Natural killer cell (primary cell): ENCODE measurements around the gene NUP133. TPM values are rescaled to one million over a fixed set of nuclear protein-coding genes. Genes with fewer than 3 reads are reported as not detected.

Experiments
- ATAC-seq, 3 donors: fragments of 150-1000 bp in 2 of 3; fragments of 200-7000 bp in 1 of 3; cut with Tn5 transposase; 1 replicate in 1 of 3; 2 replicates in 2 of 3; pipeline ENCODE4 v1.10.0; 2021; ENCODE audit warnings: mild to moderate bottlenecking in 2 of 3, moderate library complexity in 2 of 3
- DNase-seq, 2 donors: peaks; one replicate each; pipeline versions ENCODE4 v3.0.0 to v3.0.0-alpha.2; 2013 to 2021; ENCODE audit warnings: mixed read lengths in 1 of 2
- H3K27ac ChIP-seq: one replicate; pipeline ENCODE4 v1.5.1; 2013; ENCODE audit warnings: mild to moderate bottlenecking, low read length
- H3K27me3 ChIP-seq: one replicate; pipeline ENCODE4 v1.6.1; 2013; ENCODE audit warnings: low read length; ENCODE audit not compliant: control insufficient read depth, insufficient read depth
- H3K36me3 ChIP-seq: one replicate; pipeline ENCODE4 v1.6.1; 2013; ENCODE audit warnings: low read length; ENCODE audit not compliant: control insufficient read depth, insufficient read depth
- H3K4me1 ChIP-seq: one replicate; pipeline ENCODE4 v1.6.1; 2013; ENCODE audit warnings: low read length; ENCODE audit not compliant: control insufficient read depth, insufficient read depth
- H3K4me3 ChIP-seq: one replicate; pipeline ENCODE4 v1.5.1; 2013; ENCODE audit warnings: low read length
- H3K9me3 ChIP-seq: one replicate; pipeline ENCODE4 v1.6.1; 2013; ENCODE audit warnings: low read length; ENCODE audit not compliant: control insufficient read depth, insufficient read depth
- H3K27ac Mint-ChIP-seq, 2 donors: one replicate each; pipeline ENCODE4 v1.8.0; 2022; ENCODE audit warnings: mild to moderate bottlenecking in 2 of 2, mixed read lengths in 2 of 2, moderate library complexity in 1 of 2
- H3K27me3 Mint-ChIP-seq, 2 donors: one replicate each; pipeline ENCODE4 v1.8.0; 2022; ENCODE audit warnings: low read depth in 2 of 2, mixed read lengths in 2 of 2
- H3K36me3 Mint-ChIP-seq: one replicate; pipeline ENCODE4 v1.8.0; 2022; ENCODE audit warnings: mixed read lengths
- H3K4me1 Mint-ChIP-seq, 2 donors: one replicate each; pipeline ENCODE4 v1.8.0; 2022; ENCODE audit warnings: mixed read lengths in 2 of 2
- H3K4me3 Mint-ChIP-seq: one replicate; pipeline ENCODE4 v1.8.0; 2022; ENCODE audit warnings: mild to moderate bottlenecking, moderate library complexity, mixed read lengths
- H3K9me3 Mint-ChIP-seq, 2 donors: one replicate each; pipeline ENCODE4 v1.8.0; 2022; ENCODE audit warnings: mixed read lengths in 2 of 2
- WGBS: methylation state at CpG from one replicate; pipeline ENCODE4 v1.1.7; 2013; ENCODE audit warnings: missing lambda C conversion rate; ENCODE audit not compliant: insufficient coverage; 5-methylcytosine and 5-hydroxymethylcytosine counted together
- intact Hi-C: fragments of 100-400 bp; cut with micrococcal nuclease; formaldehyde crosslinking; loops from one replicate; pipeline ENCODE4 v1.14.2; 2022
- total RNA-seq, 4 donors: library from RNA; stranded (reverse); fragments of 120-200 nt in 1 of 4; gene quantifications; one replicate each; pipeline versions ENCODE4 v1.2.3 to v1.2.4, GENCODE V29; 2013 to 2022
- TF ChIP-seq, protein P1 (sequence below): fragments of 200-600 bp; IDR thresholded peaks from one replicate; pipeline ENCODE4 v1.8.0; 2022; ENCODE audit warnings: antibody characterized with exemption

The NUP133 gene
- total RNA-seq, 3 donors from 2014 or later (not counting 1 experiment from before 2014, with no cell fraction given): 34.5 to 40.1 (median 38.4) TPM

DNA sequence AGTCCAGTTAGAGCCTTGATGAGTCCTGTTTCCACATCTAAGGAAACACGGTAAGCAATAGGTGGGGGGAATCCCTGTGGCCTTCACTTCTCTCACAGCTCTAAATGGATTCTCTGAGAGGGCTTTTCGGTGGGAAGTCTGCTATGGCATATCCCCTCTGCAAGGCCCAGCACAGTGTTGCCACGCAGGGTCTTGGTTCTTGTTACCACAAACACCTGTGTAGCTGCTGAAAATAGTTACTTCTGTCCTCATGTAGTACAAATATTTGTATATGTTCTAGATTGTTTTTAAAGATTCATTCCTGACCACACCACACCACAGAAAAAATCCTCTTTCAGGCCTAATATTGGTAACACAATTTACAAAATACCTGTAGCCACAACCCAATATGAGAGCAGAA, 79.9 kb downstream of the NUP133 start:
- DNase-seq: no peak
- Mint-ChIP-seq H3K36me3 (no peaks in the 10 kb centered on the region), H3K4me1 (peaks cover 12 to 14% of the 10 kb centered on the region in 2 donors), H3K27me3 (peaks cover 36 to 55% of the 10 kb centered on the region in 2 donors), H3K27ac (no peak overlapping the region), H3K9me3 (peaks cover 0 to 4% of the 10 kb centered on the region in 2 donors), H3K4me3 (no peak overlapping the region)
- peaks cover 12% of the 10 kb centered on the region for H3K36me3 ChIP-seq
- WGBS: 82% methylated on average over 3 of the region's 3 CpGs
- peaks cover 37% of the 10 kb centered on the region for H3K27me3 ChIP-seq
- no peak overlapping the region for H3K4me3 ChIP-seq
- no peak overlapping the region for H3K27ac ChIP-seq
- H3K4me1 ChIP-seq: peaks cover 16% of the 10 kb centered on the region
- ATAC-seq: no peak
- intact Hi-C loops: no loop called here
- no peaks in the 10 kb centered on the region for H3K9me3 ChIP-seq
- TF ChIP-seq, protein P1, sequence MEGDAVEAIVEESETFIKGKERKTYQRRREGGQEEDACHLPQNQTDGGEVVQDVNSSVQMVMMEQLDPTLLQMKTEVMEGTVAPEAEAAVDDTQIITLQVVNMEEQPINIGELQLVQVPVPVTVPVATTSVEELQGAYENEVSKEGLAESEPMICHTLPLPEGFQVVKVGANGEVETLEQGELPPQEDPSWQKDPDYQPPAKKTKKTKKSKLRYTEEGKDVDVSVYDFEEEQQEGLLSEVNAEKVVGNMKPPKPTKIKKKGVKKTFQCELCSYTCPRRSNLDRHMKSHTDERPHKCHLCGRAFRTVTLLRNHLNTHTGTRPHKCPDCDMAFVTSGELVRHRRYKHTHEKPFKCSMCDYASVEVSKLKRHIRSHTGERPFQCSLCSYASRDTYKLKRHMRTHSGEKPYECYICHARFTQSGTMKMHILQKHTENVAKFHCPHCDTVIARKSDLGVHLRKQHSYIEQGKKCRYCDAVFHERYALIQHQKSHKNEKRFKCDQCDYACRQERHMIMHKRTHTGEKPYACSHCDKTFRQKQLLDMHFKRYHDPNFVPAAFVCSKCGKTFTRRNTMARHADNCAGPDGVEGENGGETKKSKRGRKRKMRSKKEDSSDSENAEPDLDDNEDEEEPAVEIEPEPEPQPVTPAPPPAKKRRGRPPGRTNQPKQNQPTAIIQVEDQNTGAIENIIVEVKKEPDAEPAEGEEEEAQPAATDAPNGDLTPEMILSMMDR: no peak

DNA sequence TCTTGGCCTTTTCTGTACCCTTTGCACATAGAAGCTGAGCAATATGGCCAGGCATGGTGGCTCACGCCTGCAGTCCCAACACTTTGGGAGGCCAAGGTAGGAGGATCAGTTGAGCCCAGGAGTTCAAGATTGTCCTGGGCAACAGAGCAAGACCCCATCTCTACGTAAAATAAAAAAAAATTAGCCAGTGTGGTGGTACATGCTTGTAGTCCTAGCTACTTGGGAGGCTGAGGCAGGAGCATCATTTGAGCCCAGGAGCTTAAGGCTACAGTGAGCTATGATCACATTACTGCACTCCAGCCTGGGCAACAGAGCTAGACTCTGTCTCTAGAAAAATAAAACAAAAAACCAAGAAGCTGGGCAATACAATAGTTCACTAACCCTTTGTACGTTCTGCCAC, 80.6 kb downstream of the NUP133 start:
- Mint-ChIP-seq H3K27me3 (peaks cover 35 to 55% of the 10 kb centered on the region in 2 donors), H3K4me1 (peaks cover 12 to 14% of the 10 kb centered on the region in 2 donors), H3K4me3 (no peak overlapping the region), H3K27ac (no peak overlapping the region), H3K9me3 (peaks cover 0 to 4% of the 10 kb centered on the region in 2 donors), H3K36me3 (no peaks in the 10 kb centered on the region)
- H3K4me3 ChIP-seq: no peak overlapping the region
- ATAC-seq (no peak), DNase-seq (no peak)
- H3K27ac ChIP-seq: no peak overlapping the region
- 90% methylated on average over 3 of the region's 3 CpGs for WGBS
- H3K27me3 ChIP-seq: peaks cover 31% of the 10 kb centered on the region
- peaks cover 11% of the 10 kb centered on the region for H3K36me3 ChIP-seq
- H3K9me3 ChIP-seq: no peaks in the 10 kb centered on the region
- H3K4me1 ChIP-seq: peaks cover 16% of the 10 kb centered on the region
- TF ChIP-seq, protein P1: no peak
- intact Hi-C loops: no loop called here

DNA sequence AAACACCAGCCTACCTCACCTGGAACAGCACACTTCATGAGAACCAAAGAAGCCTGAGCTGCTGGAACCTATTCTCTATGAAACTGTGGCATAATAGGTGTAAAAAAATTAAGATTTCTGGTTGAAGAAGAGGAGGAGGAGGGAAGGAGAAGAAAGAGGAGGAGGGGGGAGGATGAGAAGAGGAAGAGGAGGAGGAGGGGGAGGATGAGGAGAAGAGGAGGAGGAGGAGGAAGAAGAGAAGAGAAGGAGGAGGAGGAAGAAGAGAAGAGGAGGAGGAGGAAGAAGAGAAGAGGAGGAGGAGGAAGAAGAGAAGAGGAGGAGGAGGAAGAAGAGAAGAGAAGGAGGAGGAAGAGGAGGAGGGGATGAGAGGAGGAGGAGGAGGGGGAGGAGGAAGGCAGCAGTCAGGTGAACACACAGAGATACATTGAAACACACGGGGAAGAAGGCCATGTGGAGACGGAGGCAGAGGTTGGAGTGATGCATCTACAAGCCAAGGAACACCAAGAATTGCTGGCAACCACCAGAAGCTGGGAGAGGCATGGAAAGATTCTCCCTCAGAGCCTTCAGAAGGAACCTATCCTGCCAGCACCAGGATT, 82.5 kb downstream of the NUP133 start:
- Histone ChIP-seq H3K27ac (no peak overlapping the region), H3K4me1 (peaks cover 1% of the 10 kb centered on the region), H3K27me3 (peaks cover 18% of the 10 kb centered on the region), H3K9me3 (no peaks in the 10 kb centered on the region), H3K36me3 (no peaks in the 10 kb centered on the region), H3K4me3 (no peak overlapping the region)
- no peak overlapping the region for H3K27ac Mint-ChIP-seq
- DNase-seq (no peak), ATAC-seq (no peak)
- TF ChIP-seq, protein P1: no peak
- H3K36me3 Mint-ChIP-seq: no peaks in the 10 kb centered on the region
- peaks cover 0 to 4% of the 10 kb centered on the region in 2 donors for H3K9me3 Mint-ChIP-seq
- no peak overlapping the region for H3K4me3 Mint-ChIP-seq
- intact Hi-C loops: no loop called here
- WGBS: 89% methylated on average over 2 of the region's 2 CpGs
- H3K27me3 Mint-ChIP-seq: peaks cover 27 to 48% of the 10 kb centered on the region in 2 donors
- H3K4me1 Mint-ChIP-seq: peaks cover 0 to 4% of the 10 kb centered on the region in 2 donors

DNA sequence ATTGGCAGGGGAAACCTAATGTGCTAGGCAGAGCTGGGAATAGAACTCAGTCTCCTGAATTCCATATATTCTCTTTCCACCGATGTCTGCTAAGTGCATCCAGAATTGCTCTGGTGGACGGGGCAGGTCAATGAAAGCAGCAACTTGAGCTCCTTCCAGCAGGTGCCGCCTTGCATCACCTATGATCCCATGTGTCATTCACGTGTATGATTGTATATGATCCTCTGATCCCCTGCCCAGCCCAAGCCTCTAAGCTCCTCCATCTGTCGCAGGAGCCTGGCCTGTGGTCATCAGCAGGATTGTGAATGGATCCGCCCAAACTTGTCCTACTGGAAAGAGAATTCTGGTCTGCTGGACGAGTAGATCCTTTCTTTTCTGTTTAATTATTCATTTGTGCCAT, 87.4 kb downstream of the NUP133 start:
- TF ChIP-seq, protein P1: no peak
- Mint-ChIP-seq H3K4me3 (no peak overlapping the region), H3K9me3 (peaks cover 0 to 4% of the 10 kb centered on the region in 2 donors), H3K27ac (no peak overlapping the region), H3K27me3 (peaks cover 14 to 24% of the 10 kb centered on the region in 2 donors), H3K4me1 (no peaks in the 10 kb centered on the region), H3K36me3 (no peaks in the 10 kb centered on the region)
- H3K27ac ChIP-seq: no peak overlapping the region
- no peaks in the 10 kb centered on the region for H3K36me3 ChIP-seq
- H3K9me3 ChIP-seq: no peaks in the 10 kb centered on the region
- peaks cover 7% of the 10 kb centered on the region for H3K27me3 ChIP-seq
- DNase-seq (no peak), ATAC-seq (no peak)
- H3K4me3 ChIP-seq: no peak overlapping the region
- intact Hi-C loops: no loop called here
- WGBS: 84% methylated on average over 7 of the region's 7 CpGs
- no peaks in the 10 kb centered on the region for H3K4me1 ChIP-seq
